Astrocyte (in vitro differentiated cells and primary cell): ENCODE data around the gene ZNF221. TPM values are rescaled to one million over a fixed set of nuclear protein-coding genes. Genes with fewer than 3 reads are reported as not detected.

ENCODE experiments used
- DNase-seq: peaks from one replicate; pipeline ENCODE4 v3.0.0-alpha.2; 2010; ENCODE audit warnings: low read depth
- FAIRE-seq: peaks from 2 replicates; lab custom pipeline; 2011; peaks lifted over from hg19 to GRCh38; lab: Jason Lieb, UNC
- H2AFZ ChIP-seq: 2 replicates; pipeline ENCODE4 v1.6.0; 2012; ENCODE audit warnings: low read depth, low read length, inconsistent platforms
- H3K27ac ChIP-seq: 2 replicates; pipeline ENCODE4 v1.5.1; 2011; ENCODE audit warnings: low read depth, low read length, inconsistent platforms
- H3K27me3 ChIP-seq: 2 replicates; pipeline ENCODE4 v1.6.0; 2011; ENCODE audit warnings: low read length, inconsistent platforms; ENCODE audit not compliant: insufficient read depth
- H3K36me3 ChIP-seq: 2 replicates; pipeline ENCODE4 v1.5.1; 2011; ENCODE audit warnings: low read length, inconsistent platforms; ENCODE audit not compliant: insufficient read depth
- H3K4me1 ChIP-seq: 2 replicates; pipeline ENCODE4 v1.5.1; 2011; ENCODE audit warnings: low read length, inconsistent platforms; ENCODE audit not compliant: insufficient read depth
- H3K4me2 ChIP-seq: 2 replicates; pipeline ENCODE4 v1.6.0; 2012; ENCODE audit warnings: low read length, inconsistent platforms
- H3K4me3 ChIP-seq: 2 replicates; pipeline ENCODE4 v1.5.1; 2011; ENCODE audit warnings: low read depth, mild to moderate bottlenecking, low read length, inconsistent platforms; ENCODE audit not compliant: insufficient read depth
- H3K79me2 ChIP-seq: 2 replicates; pipeline ENCODE4 v1.6.0; 2012; ENCODE audit warnings: mild to moderate bottlenecking, low read length, inconsistent platforms; ENCODE audit not compliant: insufficient read depth
- H3K9ac ChIP-seq: 2 replicates; pipeline ENCODE4 v1.6.0; 2012; ENCODE audit warnings: mild to moderate bottlenecking, low read length, inconsistent platforms
- H3K9me3 ChIP-seq: 2 replicates; pipeline ENCODE4 v1.5.1; 2012; ENCODE audit warnings: low read depth, mild to moderate bottlenecking, low read length, inconsistent platforms; ENCODE audit not compliant: insufficient read depth
- H4K20me1 ChIP-seq: 2 replicates; pipeline ENCODE4 v1.6.0; 2012; ENCODE audit warnings: low read length, inconsistent platforms; ENCODE audit not compliant: insufficient read depth
- H3K27ac Mint-ChIP-seq: one replicate; pipeline ENCODE4 v1.8.0; 2021; ENCODE audit warnings: mild to moderate bottlenecking, mixed read lengths; ENCODE audit not compliant: unreplicated experiment
- H3K27me3 Mint-ChIP-seq: one replicate; pipeline ENCODE4 v1.8.0; 2021; ENCODE audit warnings: low read depth, mixed read lengths; ENCODE audit not compliant: unreplicated experiment
- H3K36me3 Mint-ChIP-seq: one replicate; pipeline ENCODE4 v1.8.0; 2021; ENCODE audit warnings: low read depth, mixed read lengths; ENCODE audit not compliant: unreplicated experiment
- H3K4me1 Mint-ChIP-seq: one replicate; pipeline ENCODE4 v1.8.0; 2021; ENCODE audit warnings: low read depth, mixed read lengths; ENCODE audit not compliant: unreplicated experiment
- H3K4me3 Mint-ChIP-seq: one replicate; pipeline ENCODE4 v1.8.0; 2021; ENCODE audit warnings: mild to moderate bottlenecking, moderate library complexity, mixed read lengths; ENCODE audit not compliant: unreplicated experiment
- H3K9me3 Mint-ChIP-seq: one replicate; pipeline ENCODE4 v1.8.0; 2021; ENCODE audit warnings: mild to moderate bottlenecking, mixed read lengths; ENCODE audit not compliant: unreplicated experiment
- CTCF ChIP-seq: IDR thresholded peaks from 2 replicates; pipeline ENCODE4 v1.5.1; 2011; ENCODE audit warnings: low read depth, mild to moderate bottlenecking, inconsistent platforms, low read length, moderate library complexity; ENCODE audit not compliant: insufficient read depth
- EZH2 ChIP-seq: IDR thresholded peaks from 2 replicates; pipeline ENCODE4 v1.6.1; 2012; ENCODE audit warnings: mild to moderate bottlenecking, low read length, inconsistent platforms; ENCODE audit not compliant: insufficient read depth
- total RNA-seq: library from RNA; stranded (reverse); gene quantifications from 2 replicates; pipeline ENCODE4 v1.2.1, GENCODE V29; 2021

Gene ZNF221
- total RNA-seq, 1 donor from 2014 or later, result 6.6 TPM

- no peak overlapping the region for H3K4me3 Mint-ChIP-seq
Observed at GRCh38 chr19:44005973-44006372, 54.9 kb downstream of the ZNF221 start.

GRCh38 chr19:44007473-44007872, 56.4 kb downstream of the ZNF221 start:
- DNase-seq (no peak), FAIRE-seq (no peak)
- H3K9me3 Mint-ChIP-seq, result peaks cover 34% of the 10 kb centered on the region
- peaks cover 16% of the 10 kb centered on the region for H3K79me2 ChIP-seq
- H3K4me1 Mint-ChIP-seq, result peaks cover 5% of the 10 kb centered on the region
- TF ChIP-seq EZH2, result no peak
- no peak for TF ChIP-seq CTCF
- peaks cover 41% of the 10 kb centered on the region for H3K36me3 ChIP-seq
- no peaks in the 10 kb centered on the region for H4K20me1 ChIP-seq
- no peak overlapping the region for H3K27ac ChIP-seq
- no peak overlapping the region for H3K4me3 ChIP-seq
- H2AFZ ChIP-seq, result no peak overlapping the region
- no peak overlapping the region for H3K9ac ChIP-seq
- H3K27me3 ChIP-seq, result no peaks in the 10 kb centered on the region
- H3K4me2 ChIP-seq, result no peak overlapping the region
- peaks cover 8% of the 10 kb centered on the region for H3K4me1 ChIP-seq
- no peak overlapping the region for H3K27ac Mint-ChIP-seq
- H3K36me3 Mint-ChIP-seq, result peaks cover 50% of the 10 kb centered on the region
- H3K9me3 ChIP-seq, result peaks cover 24% of the 10 kb centered on the region
- no peak overlapping the region for H3K4me3 Mint-ChIP-seq
- H3K27me3 Mint-ChIP-seq, result no peaks in the 10 kb centered on the region

More at GRCh38 chr19:44005973-44006372, 54.9 kb downstream of the ZNF221 start:
- Histone ChIP-seq H3K9ac (no peak overlapping the region), H3K36me3 (peaks cover 34% of the 10 kb centered on the region), H3K79me2 (peaks cover 16% of the 10 kb centered on the region), H3K4me1 (peaks cover 8% of the 10 kb centered on the region), H3K27ac (no peak overlapping the region), H3K4me2 (no peak overlapping the region), H4K20me1 (no peaks in the 10 kb centered on the region), H2AFZ (no peak overlapping the region), H3K27me3 (no peaks in the 10 kb centered on the region), H3K4me3 (no peak overlapping the region), H3K9me3 (peaks cover 22% of the 10 kb centered on the region)
- H3K4me1 Mint-ChIP-seq, result peaks cover 5% of the 10 kb centered on the region
- H3K36me3 Mint-ChIP-seq, result peaks cover 40% of the 10 kb centered on the region
- TF ChIP-seq CTCF (no peak), EZH2 (no peak)
- no peak overlapping the region for H3K27ac Mint-ChIP-seq
- H3K27me3 Mint-ChIP-seq, result no peaks in the 10 kb centered on the region
- H3K9me3 Mint-ChIP-seq, result peaks cover 25% of the 10 kb centered on the region
- FAIRE-seq, result no peak
- no peak for DNase-seq

- Histone ChIP-seq H3K4me2 (no peak overlapping the region), H4K20me1 (no peaks in the 10 kb centered on the region), H3K9me3 (peaks cover 24% of the 10 kb centered on the region), H3K27ac (no peak overlapping the region), H3K9ac (no peak overlapping the region), H2AFZ (no peak overlapping the region), H3K4me3 (no peak overlapping the region), H3K4me1 (no peaks in the 10 kb centered on the region), H3K36me3 (peaks cover 41% of the 10 kb centered on the region), H3K27me3 (no peaks in the 10 kb centered on the region), H3K79me2 (peaks cover 1% of the 10 kb centered on the region)
- DNase-seq (no peak), FAIRE-seq (peak; percentile 26)
- H3K4me1 Mint-ChIP-seq, result no peaks in the 10 kb centered on the region
- H3K36me3 Mint-ChIP-seq, result peaks cover 48% of the 10 kb centered on the region
- H3K27ac Mint-ChIP-seq, result no peak overlapping the region
- no peak for TF ChIP-seq EZH2
- no peak for TF ChIP-seq CTCF
- no peak overlapping the region for H3K4me3 Mint-ChIP-seq
- no peaks in the 10 kb centered on the region for H3K27me3 Mint-ChIP-seq
- peaks cover 44% of the 10 kb centered on the region for H3K9me3 Mint-ChIP-seq
Observed at GRCh38 chr19:44010468-44010867, 59.4 kb downstream of the ZNF221 start.

Other genes with a start within 250 kb of the ZNF221 start
- not detected in 2 replicates for gene IRGC, start 235.2 kb upstream of the ZNF221 start, total RNA-seq
- gene SMG9, start 196.3 kb upstream of the ZNF221 start, total RNA-seq, result 35.0 and 37.0 TPM in 2 replicates
- 2.6 and 3.6 TPM in 2 replicates for gene KCNN4, start 170.3 kb upstream of the ZNF221 start, total RNA-seq
- not detected in 2 replicates for gene LYPD5, start 148.8 kb upstream of the ZNF221 start, total RNA-seq
- gene ZNF283, start 123.9 kb upstream of the ZNF221 start, total RNA-seq, result 10.1 and 11.9 TPM in 2 replicates
- gene ZNF404, start 67.3 kb upstream of the ZNF221 start, total RNA-seq, result 6.4 and 6.6 TPM in 2 replicates
- gene ZNF45, start 15.9 kb upstream of the ZNF221 start, total RNA-seq, result 13.8 and 15.8 TPM in 2 replicates
- gene ZNF155, start 33.0 kb downstream of the ZNF221 start, total RNA-seq, result 6.2 and 6.5 TPM in 2 replicates
- gene ZNF230, start 51.7 kb downstream of the ZNF221 start, total RNA-seq, result 2.1 and 2.7 TPM in 2 replicates
- 4.0 and 5.5 TPM in 2 replicates for gene ZNF222, start 74.2 kb downstream of the ZNF221 start, total RNA-seq
- gene ZNF223, start 100.8 kb downstream of the ZNF221 start, total RNA-seq, result 3.5 and 4.1 TPM in 2 replicates
- gene ZNF284, start 120.9 kb downstream of the ZNF221 start, total RNA-seq, result 3.6 and 3.7 TPM in 2 replicates
- gene ZNF224, start 143.1 kb downstream of the ZNF221 start, total RNA-seq, result 24.6 and 25.2 TPM in 2 replicates
- 4.5 and 4.7 TPM in 2 replicates for gene ZNF225, start 162.2 kb downstream of the ZNF221 start, total RNA-seq
- gene ZNF234, start 190.3 kb downstream of the ZNF221 start, total RNA-seq, result 9.0 and 11.6 TPM in 2 replicates
- 24.4 and 27.6 TPM in 2 replicates for gene ZNF226, start 213.9 kb downstream of the ZNF221 start, total RNA-seq